GM18505 (cell line): Measurements from ENCODE around the gene CFAP251.
"Not testable (repeated sequence)": the region's sequence is repeated elsewhere in the genome, so short reads cannot be mapped to it uniquely, and the experiment has no call there.

Experiments
- ATAC-seq: cut with Tn5 transposase; IDR thresholded peaks from one replicate; pipeline ENCODE4 v1.9.1; 2021; ENCODE audit not compliant: unreplicated experiment
- POLR2A ChIP-seq: IDR thresholded peaks from 4 replicates; pipeline ENCODE4 v1.6.1; 2011; ENCODE audit warnings: borderline replicate concordance; ENCODE audit not compliant: insufficient read depth, insufficient read length; ENCODE audit errors: extremely low read depth

Gene CFAP251

GRCh38 chr12:121986489-121987245 lies 68.3 kb downstream of the CFAP251 start:
- no peak for TF ChIP-seq POLR2A
- no peak for ATAC-seq

- not testable (repeated sequence) for ATAC-seq
These were observed 70.1 kb downstream of the CFAP251 start for GRCh38 chr12:121988519-121988918.

- TF ChIP-seq POLR2A: no peak
- ATAC-seq: no peak
These were observed 71.1 kb downstream of the CFAP251 start for GRCh38 chr12:121989276-121990113.

GRCh38 chr12:121990114-121990647 lies 71.8 kb downstream of the CFAP251 start:
- TF ChIP-seq POLR2A: no peak
- ATAC-seq: no peak

DNA sequence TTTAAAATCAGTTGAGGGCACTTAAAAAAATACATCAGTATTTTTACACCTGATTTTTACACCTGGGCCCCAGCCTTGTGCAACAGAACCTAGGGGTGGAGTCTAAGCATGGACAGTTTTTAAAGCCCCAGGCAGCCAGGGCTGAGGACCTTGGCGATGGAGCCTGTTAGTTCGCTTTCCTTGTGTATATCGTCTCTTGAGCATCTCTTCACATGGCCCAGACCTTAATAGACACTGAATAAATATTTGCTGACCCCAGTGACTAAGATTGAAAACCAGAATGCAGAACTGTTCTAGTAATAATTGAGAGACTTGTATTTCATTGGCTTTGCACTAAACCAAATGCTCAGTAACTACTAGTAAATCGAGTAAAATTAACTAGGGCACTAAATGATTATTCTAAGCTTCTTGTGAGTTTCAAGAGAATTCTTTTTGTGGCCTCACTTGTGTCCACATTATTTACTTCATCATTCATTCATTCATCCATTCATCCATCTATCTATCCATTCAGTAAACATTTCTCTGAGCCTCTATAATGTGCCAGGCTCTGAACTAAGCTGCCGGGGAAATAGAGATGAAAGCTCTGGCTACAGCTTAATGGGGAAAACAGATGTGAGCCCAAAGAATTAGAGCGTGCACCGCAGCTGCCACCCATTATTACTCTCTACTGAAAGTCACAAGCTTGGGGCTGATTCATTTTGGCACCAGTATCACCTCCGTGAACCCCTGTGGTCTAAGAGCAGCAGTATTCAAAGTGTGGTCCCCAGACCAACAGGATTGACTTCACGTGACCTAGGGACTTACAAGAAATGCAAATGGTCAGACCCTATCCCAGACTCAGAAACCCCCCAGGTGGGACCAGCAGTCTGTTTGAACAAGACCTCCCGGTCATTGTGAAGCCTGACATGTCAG lies 72.6 kb downstream of the CFAP251 start:
- peak; percentile 54 for ATAC-seq
- TF ChIP-seq POLR2A: no peak

DNA sequence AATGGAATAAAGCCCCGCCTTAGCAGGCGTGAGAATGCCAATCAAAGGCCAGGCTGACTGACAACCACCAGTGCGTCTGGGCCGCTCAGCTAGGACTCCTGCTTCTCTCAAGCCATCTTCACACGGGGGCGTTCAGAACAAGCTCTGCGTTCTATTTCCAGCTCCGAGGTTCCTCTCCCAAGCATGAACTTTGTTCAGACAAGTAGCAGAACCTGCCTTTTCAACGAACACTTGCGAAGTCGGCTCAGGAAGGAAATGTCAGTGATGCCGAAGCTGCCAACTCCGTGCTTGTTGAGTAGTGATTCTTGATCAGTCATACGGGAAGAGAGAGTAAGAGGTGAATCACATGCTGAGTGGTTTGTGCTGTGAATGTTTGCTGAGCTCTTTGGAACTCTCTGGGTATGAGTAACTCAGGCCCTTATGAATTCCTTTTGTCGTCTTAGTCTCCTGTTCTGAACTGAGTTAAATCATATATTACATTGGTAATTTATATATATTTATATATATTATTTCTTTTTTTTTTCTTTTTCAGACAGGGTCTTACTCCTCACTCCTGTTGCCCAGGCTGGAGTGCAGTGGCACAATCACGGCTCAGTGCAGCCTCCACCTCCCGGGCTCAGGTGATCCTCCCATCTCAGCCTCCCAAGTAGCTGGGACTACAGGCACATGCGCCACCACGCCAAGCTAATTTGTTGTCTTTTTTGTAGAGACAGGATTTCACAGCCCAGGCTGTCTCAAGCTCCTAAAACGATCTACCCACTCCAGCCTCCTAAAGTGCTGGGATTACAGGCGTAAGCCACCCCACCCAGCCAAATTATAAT lies 73.9 kb downstream of the CFAP251 start:
- TF ChIP-seq POLR2A: peak; percentile 15
- peak; percentile 68 for ATAC-seq

- ATAC-seq: no peak
- no peak for TF ChIP-seq POLR2A
These were observed 77.9 kb downstream of the CFAP251 start for GRCh38 chr12:121996050-121996944.

- no peak for ATAC-seq
- TF ChIP-seq POLR2A: no peak
These were observed 78.7 kb downstream of the CFAP251 start for GRCh38 chr12:121996945-121997612.

- ATAC-seq: no peak
- TF ChIP-seq POLR2A: no peak
These were observed 83.2 kb downstream of the CFAP251 start for GRCh38 chr12:122001466-122002209.
